ENCODE measurements around the gene MYO7A. TPM values are rescaled to one million over a fixed set of nuclear protein-coding genes. Genes with fewer than 3 reads are reported as not detected.

The MYO7A gene
- total RNA-seq, 2 experiments from 2014 or later: 0.09 to 0.14 TPM

DNA sequence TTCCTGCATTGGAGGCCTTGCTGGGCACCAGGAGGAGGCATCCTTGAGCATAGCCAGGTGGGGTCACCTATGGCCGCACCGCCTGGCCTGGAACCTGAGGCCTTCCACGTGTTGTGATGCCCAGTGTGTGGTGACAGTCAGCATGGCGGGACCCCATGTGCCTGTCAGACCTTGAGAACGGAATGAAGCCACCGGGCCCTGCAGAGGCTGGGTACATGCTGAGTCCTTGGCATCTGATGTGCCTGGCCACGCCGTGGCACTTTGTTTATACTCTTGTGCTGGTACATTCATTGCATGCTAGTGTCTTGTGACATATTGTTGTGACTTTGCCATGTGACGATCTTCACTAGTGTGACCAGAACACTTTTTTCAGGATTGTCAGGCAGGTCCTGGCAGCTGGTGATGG lies 8.5 kb upstream of the MYO7A start:
- no peak for ATAC-seq
- no peaks in the 10 kb centered on the region for H3K36me3 Mint-ChIP-seq (ENCODE audit: low read depth)
- no peak overlapping the region for H3K4me3 Mint-ChIP-seq
- H3K4me1 Mint-ChIP-seq (ENCODE audit: low read depth): no peaks in the 10 kb centered on the region
- no peaks in the 10 kb centered on the region for H3K9me3 Mint-ChIP-seq
- H3K27ac Mint-ChIP-seq: no peak overlapping the region
- ChIA-PET CTCF (interaction anchor here (1.2 kb wide), 2 partner anchors 28 to 54 kb away, joined by 3 read pairs; no protein-coding TSS in a partner anchor), POLR2A (interaction anchor here (0.6 kb wide), 1 partner anchor 105 kb away, joined by 4 read pairs; no protein-coding TSS in a partner anchor)
- intact Hi-C loops (cut with micrococcal nuclease): no loop called here
- DNase-seq: no peak
- H3K27me3 Mint-ChIP-seq: no peaks in the 10 kb centered on the region
- TF ChIP-seq, protein P1, sequence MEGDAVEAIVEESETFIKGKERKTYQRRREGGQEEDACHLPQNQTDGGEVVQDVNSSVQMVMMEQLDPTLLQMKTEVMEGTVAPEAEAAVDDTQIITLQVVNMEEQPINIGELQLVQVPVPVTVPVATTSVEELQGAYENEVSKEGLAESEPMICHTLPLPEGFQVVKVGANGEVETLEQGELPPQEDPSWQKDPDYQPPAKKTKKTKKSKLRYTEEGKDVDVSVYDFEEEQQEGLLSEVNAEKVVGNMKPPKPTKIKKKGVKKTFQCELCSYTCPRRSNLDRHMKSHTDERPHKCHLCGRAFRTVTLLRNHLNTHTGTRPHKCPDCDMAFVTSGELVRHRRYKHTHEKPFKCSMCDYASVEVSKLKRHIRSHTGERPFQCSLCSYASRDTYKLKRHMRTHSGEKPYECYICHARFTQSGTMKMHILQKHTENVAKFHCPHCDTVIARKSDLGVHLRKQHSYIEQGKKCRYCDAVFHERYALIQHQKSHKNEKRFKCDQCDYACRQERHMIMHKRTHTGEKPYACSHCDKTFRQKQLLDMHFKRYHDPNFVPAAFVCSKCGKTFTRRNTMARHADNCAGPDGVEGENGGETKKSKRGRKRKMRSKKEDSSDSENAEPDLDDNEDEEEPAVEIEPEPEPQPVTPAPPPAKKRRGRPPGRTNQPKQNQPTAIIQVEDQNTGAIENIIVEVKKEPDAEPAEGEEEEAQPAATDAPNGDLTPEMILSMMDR (IDR thresholded peaks at IDR 0.05): no peak

DNA sequence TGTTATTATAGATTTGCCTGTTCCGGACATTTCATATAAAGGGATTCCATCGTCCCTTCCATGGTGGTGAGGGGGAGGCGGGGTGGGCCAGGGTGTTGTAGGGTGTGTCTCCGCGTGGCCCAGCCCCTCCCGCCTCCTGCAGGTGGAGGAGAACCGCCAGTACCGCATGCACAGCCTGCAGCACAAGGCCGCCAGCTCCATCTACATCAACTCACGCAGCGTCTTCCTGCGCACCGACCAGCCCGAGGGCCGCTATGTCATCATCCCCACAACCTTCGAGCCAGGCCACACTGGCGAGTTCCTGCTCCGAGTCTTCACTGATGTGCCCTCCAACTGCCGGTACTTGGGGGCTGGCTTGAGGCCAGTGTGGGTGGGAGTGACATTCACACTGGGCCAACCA lies 7.5 kb upstream of the MYO7A start:
- no peak overlapping the region for H3K4me3 Mint-ChIP-seq
- CTCF ChIA-PET: interaction anchor here (1.2 to 4.6 kb wide), 2 partner anchors 53 to 67 kb away, joined by 3 to 21 read pairs; no protein-coding TSS in a partner anchor

DNA sequence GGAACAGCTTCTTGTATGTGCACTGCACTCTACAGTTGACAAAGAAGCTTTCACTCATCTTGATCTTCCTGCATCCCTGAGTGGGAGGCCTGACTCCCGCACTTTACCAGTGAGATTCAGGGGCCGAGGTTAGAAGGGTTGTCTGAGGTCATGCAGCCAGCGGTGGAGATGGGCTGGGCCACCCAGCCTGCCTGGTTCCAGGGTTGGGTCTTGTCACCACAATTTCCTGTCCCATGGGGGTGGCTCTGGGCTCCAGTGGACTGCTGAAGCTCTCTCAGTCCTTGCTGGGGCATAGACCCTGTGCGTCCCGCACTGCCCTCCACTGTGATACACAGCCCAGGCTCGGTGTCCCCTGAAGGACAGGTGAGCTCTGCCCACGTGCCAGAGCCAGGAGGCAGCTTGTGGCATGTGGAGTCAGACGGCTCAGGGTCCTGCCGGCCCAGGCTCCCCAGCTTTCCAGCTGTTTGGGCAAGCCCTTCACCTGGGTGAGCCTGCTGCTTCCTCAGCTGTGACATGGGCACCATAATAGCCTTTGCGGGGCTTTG lies 6.9 kb upstream of the MYO7A start:
- H3K9me3 Mint-ChIP-seq: no peaks in the 10 kb centered on the region
- no peaks in the 10 kb centered on the region for H3K4me1 Mint-ChIP-seq (ENCODE audit: low read depth)
- ChIA-PET POLR2A (no interaction called here), CTCF (interaction anchor here (4.6 kb wide), 1 partner anchor 67 kb away, joined by 21 read pairs; no protein-coding TSS in a partner anchor)
- intact Hi-C loops (cut with micrococcal nuclease): loop anchor here (10.0 kb wide), 1 partner anchor 434 kb away; no protein-coding TSS in a partner anchor
- H3K27ac Mint-ChIP-seq: no peak overlapping the region
- no peak for DNase-seq
- TF ChIP-seq, protein P1 (IDR thresholded peaks at IDR 0.05): no peak
- H3K4me3 Mint-ChIP-seq: no peak overlapping the region
- H3K36me3 Mint-ChIP-seq (ENCODE audit: low read depth): no peaks in the 10 kb centered on the region
- no peak for ATAC-seq
- no peaks in the 10 kb centered on the region for H3K27me3 Mint-ChIP-seq

More for the DNA sequence above, 7.5 kb upstream of the MYO7A start:
- Mint-ChIP-seq H3K27me3 (no peaks in the 10 kb centered on the region), H3K36me3 (ENCODE audit: low read depth) (no peaks in the 10 kb centered on the region), H3K9me3 (no peaks in the 10 kb centered on the region), H3K27ac (no peak overlapping the region), H3K4me1 (ENCODE audit: low read depth) (no peaks in the 10 kb centered on the region)
- DNase-seq (no peak), ATAC-seq (no peak)
- POLR2A ChIA-PET: no interaction called here
- intact Hi-C loops (cut with micrococcal nuclease): loop anchor here (10.0 kb wide), 1 partner anchor 434 kb away; no protein-coding TSS in a partner anchor
- TF ChIP-seq, protein P1 (IDR thresholded peaks at IDR 0.05): no peak

GRCh38 chr11:77121876-77122575 lies 6.0 kb upstream of the MYO7A start:
- CTCF ChIA-PET: interaction anchor here (1.2 to 4.6 kb wide), 3 partner anchors 31 to 202 kb away, joined by 3 to 21 read pairs (median 6); no protein-coding TSS in a partner anchor
- TF ChIP-seq, protein P1 (IDR thresholded peaks at IDR 0.05): no peak
- no peaks in the 10 kb centered on the region for H3K27me3 Mint-ChIP-seq
- no peaks in the 10 kb centered on the region for H3K4me1 Mint-ChIP-seq (ENCODE audit: low read depth)
- ATAC-seq: no peak
- H3K9me3 Mint-ChIP-seq: no peaks in the 10 kb centered on the region
- no peak for DNase-seq
- intact Hi-C loops (cut with micrococcal nuclease): loop anchor here (10.0 kb wide), 1 partner anchor 433 kb away; no protein-coding TSS in a partner anchor
- POLR2A ChIA-PET: no interaction called here
- H3K27ac Mint-ChIP-seq: no peak overlapping the region
- H3K36me3 Mint-ChIP-seq (ENCODE audit: low read depth): no peaks in the 10 kb centered on the region
- no peak overlapping the region for H3K4me3 Mint-ChIP-seq

All from activated CD8-positive, alpha-beta T cell treated with anti-CD3 and anti-CD28 coated beads for 36 hours (primary cell).